Measurements from ENCODE around the gene OTUD6A.

OTUD6A gene

DNA sequence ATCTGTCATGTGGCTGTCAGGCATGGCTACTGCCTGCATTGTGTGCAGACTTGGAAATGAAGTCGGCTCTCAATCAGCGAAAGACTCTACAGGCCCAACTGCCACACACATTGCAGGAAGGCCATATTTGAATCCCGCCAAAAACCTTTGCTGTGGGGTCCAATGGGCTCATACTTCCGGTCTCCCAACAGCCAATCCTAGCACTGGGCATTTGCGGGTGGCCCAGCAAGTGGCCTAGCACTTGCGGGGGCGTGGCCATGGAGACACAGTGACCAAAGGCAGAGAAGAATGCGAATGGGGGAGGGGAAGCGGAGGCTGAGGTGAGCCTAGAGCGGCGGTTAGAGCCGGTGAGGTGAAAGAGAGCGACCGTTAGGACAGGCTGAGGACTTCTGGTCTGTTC lies at the start of gene OTUD6A:
OTUD6A (plus strand) TSS at position 382 of the 400 bp plus-strand sequence. CDS start 68 bp downstream, outside the sequence.
- no peak for DNase-seq

DNA sequence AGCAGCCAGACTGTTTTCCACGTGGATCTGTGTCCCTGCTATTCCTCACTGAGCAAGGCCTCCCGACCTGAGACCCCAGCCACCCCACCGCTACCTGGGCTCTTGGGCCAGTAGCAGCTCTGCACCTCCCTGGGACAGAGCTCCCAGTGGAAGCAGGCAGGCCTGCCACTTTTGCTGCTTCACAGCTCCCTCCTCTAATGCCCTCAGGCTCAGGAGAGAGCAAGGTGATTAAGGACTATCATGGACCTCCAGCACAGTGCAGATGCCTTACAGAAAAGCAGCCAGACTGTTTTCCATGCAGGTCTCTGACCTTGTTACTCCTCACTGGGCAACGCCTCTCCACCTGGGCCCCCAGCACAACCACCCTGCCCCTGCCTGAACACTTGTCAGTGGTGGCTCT lies 49.5 kb upstream of the OTUD6A start:
- no peak for DNase-seq

DNA sequence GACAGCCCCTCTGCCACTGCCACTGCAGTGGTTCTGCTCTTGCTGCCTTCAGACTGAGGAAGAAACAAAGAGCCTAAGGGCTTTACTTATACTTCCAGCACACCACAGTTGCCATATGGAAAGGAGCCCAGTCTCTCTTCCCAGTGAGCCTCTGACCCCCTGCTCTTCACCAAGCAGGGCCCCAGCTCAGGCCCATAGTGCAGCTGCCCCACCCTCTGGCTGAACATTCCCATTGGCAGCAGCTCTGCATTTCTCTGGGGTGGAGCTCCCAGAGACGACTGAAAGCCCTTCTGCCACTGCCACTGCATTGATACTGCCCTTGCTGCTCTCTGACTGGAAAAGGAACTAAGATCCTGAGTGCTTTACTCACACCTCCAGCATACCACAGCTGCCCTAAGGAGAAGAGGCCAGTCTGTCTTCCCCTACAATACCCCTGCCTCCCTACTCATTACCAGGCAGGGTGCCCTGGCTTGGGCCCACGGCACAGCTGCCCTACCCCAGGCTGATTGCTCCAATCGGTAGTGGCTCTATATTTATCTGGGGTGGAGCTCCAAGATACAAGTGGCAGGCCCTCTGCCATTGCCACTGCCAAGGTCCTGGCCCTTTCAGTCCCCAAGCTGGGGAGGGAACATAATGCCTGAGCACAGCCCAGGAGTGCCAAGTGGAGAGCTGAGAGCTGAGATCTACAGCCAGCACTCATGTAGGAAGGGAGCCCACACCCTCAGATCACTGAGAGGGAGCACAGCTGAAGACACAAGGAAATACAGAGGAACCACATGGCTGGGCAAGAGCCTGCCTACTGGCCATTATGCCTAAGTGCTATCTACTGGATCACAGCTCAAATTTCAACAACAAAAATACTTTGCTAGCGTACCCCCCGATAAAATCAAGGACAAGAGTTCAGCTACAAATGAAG lies 48.5 kb upstream of the OTUD6A start:
- DNase-seq: no peak

DNA sequence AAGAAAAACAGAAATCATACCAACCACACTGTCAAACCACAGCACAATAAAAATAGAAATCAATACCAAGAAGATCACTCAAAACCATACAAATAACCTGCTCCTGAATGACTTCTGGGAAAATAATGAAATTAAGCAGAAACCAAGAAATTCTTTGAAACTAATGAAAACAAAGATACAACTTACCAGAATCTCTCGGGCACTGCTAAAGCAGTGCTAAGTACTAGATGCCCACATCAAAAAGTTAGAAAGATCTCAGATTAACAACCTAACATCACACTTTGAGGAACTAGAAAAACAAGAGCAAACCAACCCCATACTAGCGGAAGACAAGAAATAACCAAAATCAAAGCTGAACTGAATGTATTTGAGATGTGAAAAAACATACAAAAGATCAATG lies 45.7 kb upstream of the OTUD6A start:
- DNase-seq: no peak

DNA sequence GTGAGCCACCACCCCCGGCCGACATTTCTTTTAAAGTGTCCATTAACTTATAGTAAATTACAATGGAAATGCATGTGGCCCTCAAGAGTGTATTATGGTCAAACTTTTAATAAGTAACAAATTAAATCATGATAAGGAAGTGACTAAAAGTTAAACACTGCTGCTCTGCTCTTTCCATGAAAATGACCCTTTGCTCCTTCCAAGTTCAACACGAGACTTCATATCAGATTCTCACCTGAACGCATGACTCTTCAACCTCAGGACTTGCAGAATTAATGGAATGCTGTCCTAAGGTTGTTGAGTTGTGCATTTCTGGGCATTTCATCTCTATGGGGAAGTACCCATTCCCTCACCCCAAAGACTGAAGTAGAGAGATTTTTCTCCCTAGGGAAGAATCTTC lies 39.6 kb upstream of the OTUD6A start:
- no peak for DNase-seq

DNA sequence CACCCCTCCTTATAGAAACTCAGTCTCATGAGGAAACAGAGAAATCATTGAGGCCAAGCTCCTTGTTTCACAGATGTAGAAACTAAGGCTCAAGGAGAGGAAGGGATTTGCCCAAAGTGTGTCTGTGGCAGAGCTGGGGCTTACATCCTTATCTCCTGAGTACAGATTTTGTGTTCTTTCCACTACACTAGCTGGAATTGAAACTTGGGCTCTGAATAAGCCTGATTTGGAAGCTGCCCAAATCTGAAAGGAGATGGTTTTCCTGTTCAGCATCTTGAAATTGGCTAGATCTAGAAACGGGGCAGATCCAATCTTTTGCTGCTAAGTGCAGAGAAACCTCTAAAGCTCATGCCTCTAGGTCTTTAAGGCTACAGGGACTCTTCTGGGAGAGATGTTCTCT lies 36.8 kb upstream of the OTUD6A start:
- no peak for DNase-seq

GRCh38 chrX:70026112-70026850 lies 36.0 kb upstream of the OTUD6A start:
- DNase-seq: no peak

- no peak for DNase-seq
Measured at GRCh38 chrX:70026851-70027200, 35.4 kb upstream of the OTUD6A start.

- no peak for DNase-seq
Measured at GRCh38 chrX:70029863-70030262, 32.4 kb upstream of the OTUD6A start.

DNA sequence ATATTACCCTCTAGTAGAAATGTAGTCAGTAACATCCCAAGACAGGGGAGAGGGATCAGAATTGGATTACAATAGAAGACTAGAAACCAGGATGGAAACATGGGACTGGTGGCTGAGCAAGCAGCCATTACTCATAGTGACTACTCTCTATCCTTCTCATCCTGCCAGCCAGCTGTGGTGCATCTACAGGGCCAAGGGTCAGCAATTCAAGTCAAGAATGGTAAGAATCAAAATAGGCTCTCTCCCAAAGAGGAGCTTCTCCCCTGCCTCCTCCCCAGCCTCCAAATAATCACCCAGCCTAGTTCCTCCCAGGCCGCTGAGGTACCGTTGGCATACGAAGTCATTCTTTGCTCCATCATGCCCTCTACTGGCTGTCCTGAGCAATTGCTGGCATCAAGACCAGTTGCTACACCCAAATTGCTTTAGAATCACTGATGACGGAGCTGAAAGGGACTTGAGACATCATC lies 31.9 kb upstream of the OTUD6A start:
- peak; percentile 16 to 48 for DNase-seq

DNA sequence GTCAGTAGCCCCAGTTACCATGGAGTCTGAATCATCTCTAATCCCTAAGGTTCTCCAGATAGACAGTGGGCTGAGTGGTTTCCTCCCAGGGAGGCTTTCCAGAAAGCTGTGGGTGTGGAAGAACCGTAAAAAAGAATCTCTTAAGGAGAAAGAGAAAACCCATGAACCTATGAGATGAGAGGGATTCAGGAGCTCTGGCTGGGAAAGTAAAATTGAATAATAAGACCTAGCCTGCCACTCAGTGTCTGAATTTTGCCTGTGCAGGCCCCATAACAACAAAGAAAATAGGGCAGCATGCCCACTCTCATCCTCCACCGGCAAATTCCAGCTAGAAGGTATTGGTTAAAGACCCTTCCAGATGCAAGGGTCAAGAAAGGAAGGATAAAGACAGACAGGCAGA lies 29.5 kb upstream of the OTUD6A start:
- DNase-seq: no peak

- DNase-seq: peak; percentile 1 to 38
Measured at GRCh38 chrX:70033348-70034051, 28.8 kb upstream of the OTUD6A start.

DNA sequence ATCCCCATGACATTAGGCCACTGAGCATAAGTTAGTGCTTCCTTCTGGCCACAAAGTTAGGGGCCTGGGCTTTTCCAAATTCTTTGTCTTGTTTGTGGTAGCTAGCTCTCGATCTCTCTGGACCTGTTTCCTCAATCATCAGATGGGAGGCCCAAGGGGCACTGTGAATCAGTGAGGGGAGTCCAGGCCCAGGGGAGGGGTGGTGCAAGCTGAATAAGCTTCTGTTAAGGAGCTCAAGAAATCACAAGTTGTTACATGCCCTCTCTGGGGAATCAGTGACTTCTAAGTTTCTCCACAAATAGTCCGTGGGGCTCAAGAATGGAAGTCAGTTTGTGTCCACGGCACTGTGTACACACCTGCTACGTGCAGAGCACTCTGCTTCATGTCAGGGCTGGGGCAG lies 27.6 kb upstream of the OTUD6A start:
- DNase-seq: no peak

DNA sequence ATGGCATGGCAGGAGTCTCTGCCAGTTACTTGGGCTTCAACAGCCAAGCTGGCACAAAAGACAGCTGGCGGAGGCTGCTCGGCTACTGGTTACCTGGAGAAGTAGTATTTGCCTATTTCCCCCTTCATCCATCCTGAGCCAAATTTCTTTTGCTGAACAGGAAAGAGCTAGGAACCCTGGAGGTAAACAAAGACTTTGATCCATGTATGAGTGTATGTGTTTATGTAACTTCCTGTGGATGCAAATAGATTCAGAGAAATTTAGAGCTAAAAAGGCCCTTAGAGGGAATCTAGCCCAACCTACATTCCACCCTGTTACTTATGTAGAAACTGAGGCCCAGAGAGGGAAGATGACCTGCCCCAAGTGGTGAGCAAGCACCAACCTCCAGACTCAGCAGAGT lies 23.7 kb upstream of the OTUD6A start:
- no peak for DNase-seq

DNA sequence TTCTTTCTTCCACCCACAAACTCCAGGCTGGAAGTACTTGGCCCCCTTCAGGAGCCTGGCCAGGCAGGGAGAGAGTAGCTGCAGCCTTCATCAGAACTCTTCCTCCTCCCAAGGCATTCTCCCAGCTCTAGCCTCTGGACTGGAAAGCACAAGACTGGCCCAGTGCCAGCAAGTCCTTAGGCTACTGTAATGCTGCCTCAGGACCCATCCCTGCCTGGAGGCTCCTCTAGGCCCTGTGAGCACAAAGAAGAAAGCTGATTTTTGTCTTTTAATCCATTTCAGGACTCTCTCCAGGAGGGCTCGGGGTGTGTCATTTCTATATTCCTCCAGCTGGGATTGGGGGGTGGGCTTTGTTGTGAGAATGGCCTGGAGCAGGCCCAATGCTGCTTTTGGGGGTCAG lies 23.3 kb upstream of the OTUD6A start:
- no peak for DNase-seq

- DNase-seq: no peak
Measured at GRCh38 chrX:70039758-70040157, 22.5 kb upstream of the OTUD6A start.

GRCh38 chrX:70041993-70042392 lies 20.3 kb upstream of the OTUD6A start:
- DNase-seq: no peak

GRCh38 chrX:70042399-70043371 lies 19.6 kb upstream of the OTUD6A start:
- DNase-seq: no peak

- DNase-seq: no peak
Measured at GRCh38 chrX:70043685-70044084, 18.6 kb upstream of the OTUD6A start.

DNA sequence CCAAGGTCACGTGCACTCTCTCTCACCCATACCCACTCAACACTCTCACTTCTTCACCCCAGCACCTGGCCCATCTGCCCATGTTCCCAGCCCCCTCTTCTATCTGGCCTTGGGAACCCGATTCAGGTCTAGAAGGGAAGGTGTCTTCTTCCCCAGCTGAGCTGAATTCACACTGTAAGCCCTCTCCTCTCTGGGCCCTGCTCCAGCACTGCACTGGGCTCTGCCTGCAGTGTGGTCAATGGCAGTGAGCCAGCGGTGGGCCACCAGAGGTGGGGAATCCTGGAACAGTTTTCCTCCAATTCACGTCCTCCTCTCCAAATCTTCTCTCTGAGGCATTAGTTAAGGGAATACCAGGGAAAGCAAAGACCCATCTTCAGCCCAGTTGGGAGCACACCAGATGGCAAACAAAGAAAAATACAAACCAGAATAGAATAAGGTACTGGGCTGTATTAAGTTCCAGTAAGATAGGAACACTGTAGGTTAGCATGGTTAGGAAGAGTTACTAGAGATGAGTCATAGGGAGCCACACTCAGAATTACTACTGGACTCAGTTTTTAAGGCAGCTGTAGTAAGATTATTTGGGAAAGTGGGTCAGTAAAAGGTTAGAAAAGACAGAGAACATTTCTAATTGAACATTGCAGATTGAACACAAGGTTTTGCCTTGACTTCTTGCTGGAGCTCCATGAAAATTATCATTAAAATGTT lies 17.6 kb upstream of the OTUD6A start:
- no peak for DNase-seq

DNA sequence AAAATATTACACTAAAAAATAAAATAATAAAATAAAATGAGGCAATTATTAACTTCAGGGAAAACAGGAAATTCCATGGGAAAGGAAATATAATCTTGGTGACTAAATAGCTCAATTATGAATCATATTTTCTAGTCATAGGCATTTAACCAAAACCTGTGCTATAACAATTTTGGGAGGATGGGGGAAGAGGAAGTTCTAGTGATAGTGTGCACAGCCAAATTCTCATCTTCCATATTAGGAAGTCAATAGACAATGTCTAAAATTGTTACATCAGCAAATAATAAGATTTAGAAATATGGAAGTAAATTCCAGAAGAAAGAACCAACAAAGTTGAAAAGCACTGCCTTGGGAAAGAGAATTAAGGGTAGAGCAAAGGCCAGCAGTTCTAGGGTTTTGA lies 15.3 kb upstream of the OTUD6A start:
- no peak for DNase-seq

- no peak for DNase-seq
Measured at GRCh38 chrX:70049406-70049805, 12.9 kb upstream of the OTUD6A start.
